D721Med (cell line): ENCODE data around the gene DTX3L.

Source experiments
- DNase-seq: peaks from one replicate; pipeline ENCODE4 v3.0.0; 2011; ENCODE audit warnings: low spot score; ENCODE audit not compliant: insufficient read length
- FAIRE-seq: peaks from 2 replicates; lab custom pipeline; 2011; peaks lifted over from hg19 to GRCh38; lab: Jason Lieb, UNC
- TF ChIP-seq, protein P1 (sequence below): IDR thresholded peaks from 2 replicates; pipeline ENCODE4 v1.5.1; 2012; ENCODE audit warnings: mild to moderate bottlenecking, control low read depth; ENCODE audit not compliant: insufficient read depth; ENCODE audit errors: missing control alignments

The DTX3L gene

DNA sequence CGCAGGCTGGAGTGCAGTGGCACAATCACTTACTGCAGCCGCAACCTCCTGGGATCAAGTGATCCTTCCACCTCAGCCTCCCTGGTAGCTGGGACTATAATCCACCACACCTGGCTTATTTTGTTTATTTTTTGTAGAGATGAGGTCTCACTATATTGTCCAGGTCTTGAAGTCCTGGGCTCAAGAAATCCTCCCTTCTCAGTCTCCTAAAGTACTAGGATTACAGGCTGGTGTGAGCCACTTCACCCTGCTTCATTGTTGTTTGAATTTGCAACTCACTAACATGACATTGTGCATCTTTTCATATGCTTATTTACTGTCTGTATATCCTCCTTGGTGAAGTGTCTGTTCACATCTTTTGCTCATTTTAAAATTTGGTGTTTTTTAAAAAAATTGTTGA, 23.4 kb downstream of the DTX3L start:
- no peak for FAIRE-seq
- DNase-seq, result no peak
- TF ChIP-seq, protein P1, sequence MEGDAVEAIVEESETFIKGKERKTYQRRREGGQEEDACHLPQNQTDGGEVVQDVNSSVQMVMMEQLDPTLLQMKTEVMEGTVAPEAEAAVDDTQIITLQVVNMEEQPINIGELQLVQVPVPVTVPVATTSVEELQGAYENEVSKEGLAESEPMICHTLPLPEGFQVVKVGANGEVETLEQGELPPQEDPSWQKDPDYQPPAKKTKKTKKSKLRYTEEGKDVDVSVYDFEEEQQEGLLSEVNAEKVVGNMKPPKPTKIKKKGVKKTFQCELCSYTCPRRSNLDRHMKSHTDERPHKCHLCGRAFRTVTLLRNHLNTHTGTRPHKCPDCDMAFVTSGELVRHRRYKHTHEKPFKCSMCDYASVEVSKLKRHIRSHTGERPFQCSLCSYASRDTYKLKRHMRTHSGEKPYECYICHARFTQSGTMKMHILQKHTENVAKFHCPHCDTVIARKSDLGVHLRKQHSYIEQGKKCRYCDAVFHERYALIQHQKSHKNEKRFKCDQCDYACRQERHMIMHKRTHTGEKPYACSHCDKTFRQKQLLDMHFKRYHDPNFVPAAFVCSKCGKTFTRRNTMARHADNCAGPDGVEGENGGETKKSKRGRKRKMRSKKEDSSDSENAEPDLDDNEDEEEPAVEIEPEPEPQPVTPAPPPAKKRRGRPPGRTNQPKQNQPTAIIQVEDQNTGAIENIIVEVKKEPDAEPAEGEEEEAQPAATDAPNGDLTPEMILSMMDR, result no peak

DNA sequence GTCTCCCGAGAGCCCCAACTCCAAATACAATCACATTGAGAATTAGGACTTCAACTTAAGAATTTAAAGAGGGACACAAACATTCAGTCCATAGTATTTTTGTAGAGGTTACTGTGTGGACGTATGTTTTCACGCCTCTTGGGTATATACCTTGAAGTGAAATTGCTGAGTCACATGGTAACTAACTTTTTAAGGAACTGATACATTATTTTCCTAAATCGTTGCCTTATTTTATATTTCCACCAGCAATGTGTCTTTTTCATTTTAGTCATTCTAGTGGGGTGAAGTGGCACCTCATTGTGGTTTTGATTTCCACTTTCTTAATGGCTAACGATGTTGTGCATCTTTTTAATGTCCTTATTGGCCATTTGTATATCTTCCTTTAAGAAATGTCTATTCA, 25.2 kb downstream of the DTX3L start:
- TF ChIP-seq, protein P1, result no peak
- FAIRE-seq, result no peak
- no peak for DNase-seq

DNA sequence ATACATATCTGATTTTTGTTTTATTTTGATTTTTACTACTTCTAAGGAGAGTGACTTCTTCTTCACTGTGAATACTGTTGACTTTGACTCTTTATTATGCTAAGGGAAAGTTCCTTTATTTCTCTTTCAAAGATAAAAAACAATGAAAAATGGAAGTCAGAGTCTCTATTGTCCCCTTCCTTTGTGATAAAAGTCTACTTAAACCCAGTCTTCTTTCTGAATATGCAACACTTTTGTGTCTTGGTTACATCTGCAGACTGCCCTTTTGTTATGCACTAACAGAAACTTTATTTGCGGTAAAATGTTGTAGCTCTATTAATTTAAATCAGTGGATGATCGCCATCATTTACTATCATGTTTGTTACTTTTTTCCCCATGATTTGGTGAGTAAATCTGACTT, 26.5 kb downstream of the DTX3L start:
- FAIRE-seq, result no peak
- no peak for DNase-seq
- TF ChIP-seq, protein P1, result no peak

DNA sequence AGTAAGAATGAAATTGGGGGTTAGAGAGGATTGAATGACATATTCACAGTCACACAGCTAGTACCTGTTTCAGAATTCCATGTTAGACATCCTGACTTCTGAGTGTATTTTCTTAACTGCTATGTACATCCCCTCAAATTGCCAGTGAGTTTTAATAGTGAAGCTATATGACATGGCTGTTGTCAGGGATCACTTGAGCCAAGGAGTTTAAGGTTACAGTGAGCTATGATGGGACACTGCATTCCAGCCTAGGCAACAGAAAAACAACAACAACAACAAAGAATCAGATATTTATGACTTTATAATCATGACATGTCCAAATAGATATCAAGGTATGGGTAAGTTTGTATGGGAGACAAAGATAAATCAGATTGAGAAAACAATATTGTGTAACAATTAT, 29.9 kb downstream of the DTX3L start:
- no peak for FAIRE-seq
- DNase-seq, result no peak

DNA sequence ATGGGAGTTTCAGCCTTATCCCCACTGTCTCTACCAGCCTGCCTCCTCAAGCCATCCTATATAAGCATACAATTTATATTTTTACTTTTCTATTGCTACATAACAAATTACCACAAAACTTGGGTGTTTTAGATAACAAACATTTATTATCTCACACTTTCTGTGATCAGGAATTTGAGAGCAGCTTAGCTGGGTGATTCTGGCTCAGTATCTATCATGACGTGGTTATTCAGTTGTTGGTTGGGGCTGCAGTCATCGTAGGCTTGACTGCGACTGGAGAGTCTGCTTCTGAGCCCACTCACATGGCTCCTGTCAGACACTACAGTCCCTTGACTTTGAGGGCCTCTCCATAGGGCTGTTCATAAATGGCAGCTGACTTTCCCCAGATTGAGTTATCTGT, 34.0 kb downstream of the DTX3L start:
- DNase-seq, result no peak
- no peak for FAIRE-seq
- TF ChIP-seq, protein P1, result no peak

More for the DNA sequence above, 29.9 kb downstream of the DTX3L start:
- TF ChIP-seq, protein P1, result no peak

DNA sequence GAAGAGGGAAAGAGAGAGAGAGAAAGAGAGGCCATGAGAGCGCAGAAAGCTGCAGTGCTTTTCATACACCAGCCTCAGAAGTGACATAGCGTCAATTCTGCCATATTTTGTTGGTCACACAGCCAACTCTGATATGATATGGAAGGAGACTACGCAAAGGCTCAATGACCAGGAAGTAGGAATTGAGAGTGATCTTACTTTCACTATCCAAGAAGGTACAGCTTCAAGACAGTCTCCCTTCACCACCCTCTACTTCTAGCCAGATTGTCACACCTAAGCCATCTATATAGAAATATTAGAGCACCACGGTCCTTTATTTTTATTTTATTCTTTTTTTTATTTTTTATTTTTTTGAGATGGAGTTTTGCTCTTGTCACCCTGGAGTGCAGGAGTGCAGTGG, 34.4 kb downstream of the DTX3L start:
- DNase-seq (no peak), FAIRE-seq (no peak)
- TF ChIP-seq, protein P1, result no peak

DNA sequence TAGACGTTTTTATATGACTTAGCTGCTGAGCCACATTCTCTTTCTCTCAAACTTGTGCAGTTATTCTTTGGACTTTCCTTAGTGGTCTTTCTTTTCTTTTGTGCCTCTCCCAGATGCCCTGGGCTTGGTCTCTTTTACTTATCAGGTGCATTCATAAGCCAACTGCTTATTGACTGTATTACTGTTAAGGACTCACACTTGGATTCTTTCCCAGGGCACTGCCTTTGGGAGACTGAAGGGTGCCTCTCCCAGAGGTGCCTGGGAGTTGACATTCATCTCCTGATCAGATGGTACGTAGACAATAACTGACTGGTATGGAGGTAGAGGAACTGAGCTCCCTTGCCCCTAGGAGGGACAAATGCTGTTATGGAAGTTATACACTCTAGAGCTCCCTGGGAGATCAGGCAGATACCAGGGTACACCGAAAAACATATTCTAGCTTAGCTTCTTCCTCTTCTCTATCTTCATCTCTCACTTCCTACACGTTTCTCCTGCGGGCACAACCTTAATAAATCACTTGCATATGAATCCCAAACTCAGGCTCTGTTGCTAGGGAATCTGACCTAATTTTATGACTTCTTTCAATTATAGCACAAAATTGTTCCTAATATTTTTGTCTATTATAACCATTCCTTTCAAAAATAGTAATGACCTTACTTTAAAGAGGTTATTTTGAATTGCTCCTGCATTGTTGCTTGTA, 38.0 kb downstream of the DTX3L start:
- TF ChIP-seq, protein P1, result no peak
- FAIRE-seq (no peak), DNase-seq (no peak)
